GM18870 (cell line): ENCODE results near the gene VCAN.
"Not testable (repeated sequence)": the region's sequence is repeated elsewhere in the genome, so short reads cannot be mapped to it uniquely, and the experiment has no call there.

Source experiments
- ATAC-seq: cut with Tn5 transposase; IDR thresholded peaks from one replicate; pipeline ENCODE4 v1.9.1; 2021; ENCODE audit warnings: moderate library complexity; ENCODE audit not compliant: unreplicated experiment

The VCAN gene

GRCh38 chr5:83471405-83472212 lies at the start of gene VCAN:
VCAN (plus strand) TSS chr5:83471744; CDS start chr5:83483519, 11,775 bp downstream.
- ATAC-seq: no peak

GRCh38 chr5:83422284-83422683 lies 49.3 kb upstream of the VCAN start:
- ATAC-seq: no peak

DNA sequence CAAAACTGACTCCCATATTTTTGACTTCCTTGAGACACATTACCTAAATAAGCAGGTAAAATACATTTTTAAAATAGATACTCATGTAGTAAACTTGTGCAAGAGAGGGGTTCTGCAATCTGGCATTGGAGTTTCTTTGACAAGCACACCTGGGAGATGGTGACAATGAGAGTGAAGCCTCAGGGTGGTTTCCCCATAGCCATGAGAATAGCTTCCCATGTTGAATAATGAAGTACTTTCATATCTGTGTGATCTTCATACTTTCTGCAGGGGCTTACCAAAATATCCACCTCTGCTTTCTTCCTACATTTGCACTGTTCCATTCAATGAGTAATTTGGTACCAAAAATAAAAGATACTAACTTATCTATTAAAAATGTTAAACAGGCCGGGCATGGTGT lies 44.7 kb upstream of the VCAN start:
- peak; percentile 69 for ATAC-seq

DNA sequence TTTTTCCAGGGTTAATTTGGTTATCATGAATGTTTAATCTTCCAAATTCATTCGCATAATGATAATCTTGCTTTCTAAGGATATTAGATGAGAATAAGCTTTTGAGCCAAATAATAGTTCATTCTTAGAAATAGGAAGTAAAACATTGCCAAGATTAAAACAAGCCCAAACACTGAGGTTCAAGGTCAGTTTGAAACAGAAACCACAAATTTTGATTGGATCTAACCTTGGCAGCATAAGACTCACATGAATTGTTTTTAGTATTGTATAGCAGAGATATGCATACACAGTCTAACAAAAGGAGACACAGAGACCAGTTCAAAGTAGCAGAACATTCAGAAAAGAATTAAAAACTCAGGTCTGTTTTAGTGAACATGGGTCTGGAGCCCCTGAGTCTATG lies 43.4 kb upstream of the VCAN start:
- no peak for ATAC-seq

GRCh38 chr5:83428890-83429289 lies 42.7 kb upstream of the VCAN start:
- no peak for ATAC-seq

DNA sequence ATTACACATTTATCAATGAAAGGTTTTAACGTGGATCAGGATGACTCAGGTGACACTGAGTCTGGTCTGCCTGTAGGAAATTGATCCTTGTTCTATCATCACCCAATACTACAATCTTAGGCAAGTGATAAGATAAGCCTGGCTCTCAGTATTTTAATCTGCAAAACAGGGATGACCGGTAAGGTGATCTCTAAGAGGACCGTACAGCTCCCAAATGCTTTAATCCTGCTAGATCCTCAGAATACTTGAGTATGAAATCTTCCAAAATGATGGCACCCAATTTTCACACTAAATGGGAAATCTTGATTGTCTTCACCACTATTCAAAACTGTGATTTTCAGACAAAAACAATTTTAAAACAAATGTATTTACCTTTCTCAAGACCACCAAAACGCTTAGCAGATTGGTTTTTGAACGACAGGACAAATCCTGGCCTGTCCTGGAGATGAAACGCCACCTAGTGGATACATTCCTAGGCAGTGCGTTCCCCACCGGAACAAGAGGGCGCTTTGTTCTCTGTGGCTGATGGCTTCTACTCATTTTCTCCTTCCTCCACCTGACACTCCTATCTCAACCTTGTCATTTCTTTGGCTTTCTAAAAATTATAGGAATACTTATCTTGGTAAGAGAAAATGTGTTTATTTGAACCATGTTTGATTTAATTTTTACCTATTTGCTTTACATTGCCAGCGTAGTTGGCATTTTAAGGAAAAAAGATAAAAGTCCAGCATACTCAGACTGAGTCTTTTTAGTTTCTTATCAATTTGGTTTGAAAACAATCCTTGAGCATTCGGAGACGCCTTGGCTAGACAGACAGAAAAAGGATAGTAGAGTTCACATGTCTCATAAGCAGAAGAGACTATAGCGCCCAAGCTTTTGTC lies 41.2 kb upstream of the VCAN start:
- peak; percentile 63 for ATAC-seq

DNA sequence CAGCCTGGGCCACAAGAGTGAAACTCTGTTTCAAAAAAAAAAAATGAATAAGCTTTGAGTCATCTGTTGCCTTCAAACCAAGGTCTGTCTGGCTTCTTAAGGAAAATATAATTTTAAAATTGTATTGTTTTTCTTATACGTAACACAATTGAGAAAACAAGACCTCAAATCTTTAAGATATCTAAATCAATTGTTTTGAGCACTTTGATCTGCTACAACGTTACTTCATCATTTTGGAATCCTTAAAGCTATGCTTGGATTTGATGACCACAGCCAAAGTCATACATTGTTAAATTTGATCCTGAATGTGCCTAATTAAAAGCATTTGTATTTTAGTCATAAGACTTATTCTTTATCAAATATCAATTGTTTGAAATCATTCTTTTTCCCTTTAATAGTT lies 37.7 kb upstream of the VCAN start:
- ATAC-seq: no peak

DNA sequence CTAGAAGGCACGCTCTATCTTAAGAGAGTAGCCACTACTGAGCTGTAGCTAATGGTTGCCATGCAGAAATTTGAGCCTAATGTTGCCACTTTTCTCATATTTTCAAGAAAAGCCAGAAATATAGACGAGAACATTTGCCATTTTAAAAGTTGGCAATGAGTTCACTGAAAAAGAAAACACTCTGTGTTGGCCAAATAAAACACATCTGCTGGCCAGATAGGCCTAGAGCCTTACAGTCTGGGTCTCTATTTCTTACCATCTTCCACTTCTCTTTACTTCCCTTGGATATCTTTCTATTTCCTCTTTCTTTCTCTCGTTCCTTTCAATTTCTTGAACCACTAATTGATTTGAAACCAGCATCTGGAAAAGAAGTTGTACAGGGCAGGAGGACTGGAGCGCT lies 36.6 kb upstream of the VCAN start:
- no peak for ATAC-seq

GRCh38 chr5:83436276-83436675 lies 35.3 kb upstream of the VCAN start:
- no peak for ATAC-seq

DNA sequence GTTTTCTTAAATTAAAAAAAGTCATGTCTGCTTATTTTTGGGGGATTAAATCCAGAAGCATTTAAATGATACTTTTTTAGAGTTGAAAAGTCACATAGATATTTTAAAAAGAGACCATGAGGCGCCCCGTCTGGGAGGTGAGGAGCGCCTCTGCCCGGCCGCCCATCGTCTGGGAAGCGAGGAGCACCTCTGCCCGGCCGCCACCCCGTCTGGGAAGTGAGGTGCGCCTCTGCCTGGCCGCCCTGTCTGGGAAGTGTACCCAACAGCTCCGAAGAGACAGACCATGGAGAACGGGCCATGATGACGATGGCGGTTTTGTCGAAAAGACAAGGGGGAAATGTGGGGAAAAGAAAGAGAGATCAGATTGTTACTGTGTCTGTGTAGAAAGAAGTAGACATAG lies 33.8 kb upstream of the VCAN start:
- ATAC-seq: not testable (repeated sequence)

- no peak for ATAC-seq
These were observed 30.7 kb upstream of the VCAN start for GRCh38 chr5:83440826-83441225.

GRCh38 chr5:83441747-83442146 lies 29.8 kb upstream of the VCAN start:
- ATAC-seq: no peak

DNA sequence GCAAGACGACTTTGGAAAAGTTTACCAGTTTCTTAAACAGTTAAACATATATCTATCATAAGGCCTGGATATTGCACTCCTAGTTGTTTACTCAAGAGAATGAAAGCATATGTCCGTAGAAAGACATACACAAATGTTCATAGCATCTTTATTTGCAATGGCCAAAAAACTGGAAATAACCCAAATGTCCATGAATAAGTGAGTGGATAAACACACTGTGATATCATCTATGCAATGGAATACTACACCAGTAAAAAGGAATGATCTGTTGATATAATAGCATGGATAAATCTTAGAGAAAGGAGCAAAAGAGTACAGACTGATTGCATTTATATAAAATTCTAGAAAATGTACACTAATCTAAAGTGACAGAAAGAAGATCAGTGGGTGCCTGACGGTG lies 28.0 kb upstream of the VCAN start:
- no peak for ATAC-seq

- ATAC-seq: no peak
These were observed 27.1 kb upstream of the VCAN start for GRCh38 chr5:83444445-83444844.

- ATAC-seq: no peak
These were observed 25.1 kb upstream of the VCAN start for GRCh38 chr5:83446253-83446947.

GRCh38 chr5:83447533-83447932 lies 24.0 kb upstream of the VCAN start:
- no peak for ATAC-seq

DNA sequence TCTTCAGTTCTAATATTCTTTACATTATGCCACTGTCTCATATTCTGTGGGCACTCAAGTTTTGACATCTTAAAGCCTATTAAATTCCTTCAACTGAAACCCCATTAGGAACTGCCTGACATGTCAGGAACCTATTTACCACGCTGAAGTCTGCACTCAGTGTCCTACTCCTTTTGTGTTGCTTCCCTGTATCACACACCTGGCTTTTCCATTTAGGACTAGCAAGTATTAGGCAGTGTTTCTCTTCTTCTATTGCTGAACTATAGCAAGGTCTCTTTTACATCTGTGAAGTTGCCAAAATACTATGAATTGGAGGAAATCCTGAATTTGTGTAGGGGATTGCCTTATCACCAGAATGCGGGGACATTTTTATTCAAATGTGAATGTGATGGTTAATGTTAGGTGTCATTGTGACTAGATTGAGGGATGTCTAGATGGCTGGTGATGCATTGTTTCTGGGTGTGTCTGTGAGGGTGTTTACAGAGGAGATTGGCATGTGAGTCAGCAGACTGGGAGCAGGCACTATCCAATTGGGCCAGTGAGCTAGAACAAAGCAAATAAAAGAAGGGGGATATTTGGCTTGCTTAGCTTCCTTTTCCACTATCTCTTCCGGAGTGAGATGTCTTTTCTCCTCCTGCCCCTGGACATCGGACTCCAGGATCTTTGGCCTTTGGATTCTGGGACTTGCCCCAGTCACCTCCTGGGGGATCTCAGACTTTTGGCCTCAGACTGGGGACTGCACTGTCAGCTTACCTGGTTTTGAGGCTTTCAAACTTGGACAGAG lies 21.2 kb upstream of the VCAN start:
- no peak for ATAC-seq

DNA sequence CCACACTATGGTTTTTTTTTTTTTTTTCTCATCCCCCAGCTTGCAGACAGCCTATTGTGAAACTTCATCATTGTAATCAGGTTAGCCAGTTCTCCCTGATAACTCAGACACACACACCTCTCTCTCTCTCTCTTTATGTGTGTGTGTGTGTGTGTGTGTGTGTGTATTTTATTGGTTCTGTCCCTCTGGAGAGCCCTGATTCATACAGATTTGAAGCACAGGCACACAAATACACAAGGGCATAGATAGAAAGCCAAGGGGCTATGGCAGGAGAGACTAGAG lies 20.6 kb upstream of the VCAN start:
- no peak for ATAC-seq

GRCh38 chr5:83451955-83452354 lies 19.6 kb upstream of the VCAN start:
- no peak for ATAC-seq

DNA sequence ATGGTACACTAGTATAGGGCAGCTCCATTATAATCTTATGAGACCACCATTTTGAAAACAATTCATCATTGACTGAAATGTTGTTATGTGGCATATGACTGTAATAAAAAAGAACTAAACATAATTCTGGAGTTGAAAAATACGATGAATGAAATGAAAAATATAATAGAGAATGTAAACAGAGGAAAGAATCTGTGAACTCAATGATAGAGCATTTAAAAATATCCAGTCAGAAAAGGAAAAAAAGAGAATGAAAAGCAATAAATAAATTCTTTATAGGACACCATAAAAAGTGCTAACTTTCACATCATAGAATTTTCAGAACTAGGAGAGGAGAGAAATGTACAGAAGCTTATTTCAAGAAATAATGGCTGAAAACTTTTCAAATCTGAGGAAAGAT lies 17.6 kb upstream of the VCAN start:
- no peak for ATAC-seq

- no peak for ATAC-seq
These were observed 7.3 kb upstream of the VCAN start for GRCh38 chr5:83464261-83464660.
